ENCODE measurements around the gene AKR7A3. TPM values are rescaled to one million over a fixed set of nuclear protein-coding genes. Genes with fewer than 3 reads are reported as not detected.
"Not testable (repeated sequence)": the region's sequence is repeated elsewhere in the genome, so short reads cannot be mapped to it uniquely, and the experiment has no call there.

Gene AKR7A3
- 1.0 TPM for total RNA-seq
- long read RNA-seq = 0 reads

DNA sequence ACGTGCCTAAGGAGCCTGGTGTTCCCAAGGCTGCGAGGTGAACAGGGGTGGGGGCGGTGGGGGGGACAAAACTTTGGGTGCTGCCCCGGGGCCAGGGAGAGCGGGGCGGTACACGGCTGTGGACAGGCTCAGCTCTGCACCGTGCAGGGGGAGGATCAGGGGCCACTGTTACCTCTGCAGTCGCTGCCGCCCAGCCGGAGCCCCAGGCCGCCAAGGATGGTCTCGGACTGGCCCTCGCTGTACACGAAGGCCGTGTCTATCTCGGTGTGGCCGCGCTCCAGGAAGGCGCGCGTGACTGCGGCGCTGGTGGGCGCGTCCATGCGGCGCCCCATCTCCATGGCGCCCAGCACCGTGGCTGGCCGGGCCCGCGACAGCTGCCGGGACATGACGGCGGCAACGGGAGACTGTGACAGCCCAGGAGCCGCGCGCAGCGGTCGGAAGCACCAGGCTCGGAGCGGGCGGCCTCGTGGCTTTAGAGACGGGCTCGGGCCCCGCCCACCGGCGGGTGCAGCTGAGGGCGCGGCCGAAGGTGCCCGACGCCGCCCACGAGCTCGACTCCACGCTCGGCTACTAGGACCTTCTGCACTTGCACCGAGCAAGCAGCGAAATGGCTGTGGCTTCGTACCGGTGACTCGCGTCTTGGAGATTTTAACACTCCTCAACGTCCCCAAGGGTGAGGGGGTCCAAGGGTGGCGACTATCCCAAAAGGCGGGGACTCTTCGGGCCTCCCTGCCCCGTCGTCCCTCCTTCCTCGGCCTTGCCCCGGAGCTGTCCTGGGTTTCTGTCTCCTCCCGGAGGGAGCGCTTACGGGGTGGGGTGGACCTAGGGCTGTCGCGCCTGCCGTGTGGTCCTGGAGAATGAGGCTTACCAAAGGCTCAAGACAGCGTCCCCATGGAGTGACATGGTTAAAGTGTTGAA is at the start of gene AKR7A3:
AKR7A3 (minus strand) TSS at position 447 of the 918 bp plus-strand sequence; CDS start at position 386, 61 bp downstream.
- not testable (repeated sequence) for DNase-seq (ENCODE audit: low spot score)

DNA sequence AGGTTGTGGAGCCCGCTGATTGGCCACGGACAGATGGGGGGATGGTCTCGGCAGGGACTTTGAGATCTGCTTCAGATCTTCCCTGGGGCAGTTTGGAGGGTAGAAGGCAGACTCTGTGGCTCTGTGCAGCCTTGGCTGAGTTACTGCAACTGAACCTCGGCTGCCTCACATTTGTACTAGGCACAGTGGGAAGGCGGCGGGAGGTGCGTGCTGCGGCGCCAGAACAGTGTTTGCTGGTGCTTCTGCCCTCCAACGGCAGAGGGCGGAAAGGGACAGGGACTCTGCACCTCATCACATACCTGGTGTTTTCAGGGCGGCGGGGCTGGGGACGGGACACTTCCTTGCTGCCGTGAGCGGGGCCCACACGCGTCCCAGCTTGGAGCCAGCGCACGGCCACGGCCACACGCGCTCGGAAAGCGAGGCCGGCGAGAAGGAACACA is 49.8 kb upstream of the AKR7A3 start:
- DNase-seq (ENCODE audit: low spot score) = no peak

DNA sequence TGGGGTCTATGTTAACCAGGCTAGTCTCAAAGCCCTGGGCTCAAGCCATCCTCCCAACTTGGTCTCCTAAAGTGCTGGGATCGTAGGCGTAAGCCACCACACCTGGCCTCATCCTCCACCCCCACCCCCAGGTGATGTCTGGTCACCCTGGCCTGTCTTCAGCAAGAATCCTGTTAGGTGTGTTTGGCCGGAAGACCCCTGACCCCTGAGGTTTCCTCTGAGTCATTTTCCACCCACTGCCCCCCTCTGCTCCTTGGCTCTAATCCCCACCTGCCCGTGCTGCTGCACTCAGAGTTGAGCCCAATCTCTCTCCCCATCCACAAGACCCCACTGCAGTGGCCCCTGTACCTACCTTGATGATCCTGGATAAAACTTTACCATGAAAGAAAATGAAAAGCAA is 48.7 kb upstream of the AKR7A3 start:
- DNase-seq (ENCODE audit: low spot score) = no peak

DNA sequence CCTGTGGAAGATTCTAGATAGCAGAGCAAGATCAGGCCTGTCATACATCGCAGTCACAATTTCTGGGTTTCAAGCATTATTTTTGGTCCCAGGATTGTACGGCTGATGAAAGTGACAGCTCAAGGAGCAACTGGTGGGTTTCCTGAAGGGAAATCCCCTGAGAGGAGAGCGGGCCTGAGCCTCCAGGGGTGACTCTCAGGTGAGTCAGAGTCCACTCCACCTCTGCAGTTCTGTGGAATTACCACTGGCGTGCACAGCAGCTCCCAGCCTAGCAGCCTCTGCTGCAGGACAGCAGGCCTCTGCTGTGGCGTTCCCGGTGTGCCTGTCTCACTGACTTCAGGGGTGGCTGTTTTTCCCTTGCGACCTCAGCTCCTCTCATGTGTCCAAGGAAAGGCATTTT is 48.0 kb upstream of the AKR7A3 start:
- no peak for DNase-seq (ENCODE audit: low spot score)

DNA sequence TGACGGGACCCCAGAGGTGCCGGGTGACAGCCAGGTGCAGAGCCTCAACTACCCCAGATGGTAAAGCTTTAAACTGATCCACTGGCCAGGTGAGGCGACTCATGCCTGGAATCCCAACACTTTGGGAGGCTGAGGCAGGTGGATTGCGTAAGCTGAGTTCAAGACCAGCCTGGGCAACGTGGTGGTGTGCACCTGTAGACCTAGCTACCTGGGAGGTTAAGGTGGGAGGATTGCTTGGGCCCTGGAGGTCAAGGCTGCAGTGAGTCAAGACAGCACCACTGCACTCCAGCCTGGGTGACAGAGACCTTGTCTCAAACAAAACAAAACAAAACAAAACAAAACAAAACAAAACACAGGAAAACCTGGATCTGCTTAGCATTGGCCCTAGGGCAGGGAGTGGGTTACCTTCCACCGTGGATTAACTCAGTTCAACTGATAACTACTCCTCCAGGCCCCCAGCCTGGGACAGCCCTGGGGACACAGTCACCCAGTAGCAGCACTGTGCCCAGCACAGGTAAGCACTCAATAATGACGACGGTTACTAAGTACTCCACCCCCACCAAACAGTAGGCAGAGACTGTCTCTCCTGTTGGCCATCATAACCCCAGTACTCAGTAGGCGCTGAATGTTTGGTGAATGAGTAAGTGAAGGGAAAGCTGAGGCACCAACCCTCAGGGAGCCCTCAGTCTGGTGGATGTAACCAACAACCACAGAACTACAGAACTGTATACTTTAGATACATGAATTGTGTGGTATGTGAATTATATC is 45.2 kb upstream of the AKR7A3 start:
- no peak for DNase-seq (ENCODE audit: low spot score)

DNA sequence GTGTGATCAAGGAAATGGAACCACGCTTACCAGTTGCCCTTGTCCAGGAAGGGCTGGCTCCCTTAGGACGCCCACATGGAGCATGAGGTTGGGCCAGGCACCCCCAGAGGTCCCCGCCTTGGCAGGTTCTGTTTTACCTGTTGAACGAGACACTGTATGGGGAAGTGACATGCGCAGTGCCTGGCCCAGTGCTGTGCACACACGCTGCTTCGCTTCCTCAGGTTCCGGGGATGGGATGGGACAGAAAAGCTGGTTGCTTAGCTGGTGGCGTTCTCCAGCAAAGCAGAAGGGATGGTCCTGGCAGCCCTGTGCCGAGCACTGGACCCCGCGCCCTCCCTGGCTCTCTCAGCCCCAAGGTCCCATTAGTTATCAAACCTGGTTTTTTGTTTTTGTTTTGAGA is 44.3 kb upstream of the AKR7A3 start:
- no peak for DNase-seq (ENCODE audit: low spot score)

DNA sequence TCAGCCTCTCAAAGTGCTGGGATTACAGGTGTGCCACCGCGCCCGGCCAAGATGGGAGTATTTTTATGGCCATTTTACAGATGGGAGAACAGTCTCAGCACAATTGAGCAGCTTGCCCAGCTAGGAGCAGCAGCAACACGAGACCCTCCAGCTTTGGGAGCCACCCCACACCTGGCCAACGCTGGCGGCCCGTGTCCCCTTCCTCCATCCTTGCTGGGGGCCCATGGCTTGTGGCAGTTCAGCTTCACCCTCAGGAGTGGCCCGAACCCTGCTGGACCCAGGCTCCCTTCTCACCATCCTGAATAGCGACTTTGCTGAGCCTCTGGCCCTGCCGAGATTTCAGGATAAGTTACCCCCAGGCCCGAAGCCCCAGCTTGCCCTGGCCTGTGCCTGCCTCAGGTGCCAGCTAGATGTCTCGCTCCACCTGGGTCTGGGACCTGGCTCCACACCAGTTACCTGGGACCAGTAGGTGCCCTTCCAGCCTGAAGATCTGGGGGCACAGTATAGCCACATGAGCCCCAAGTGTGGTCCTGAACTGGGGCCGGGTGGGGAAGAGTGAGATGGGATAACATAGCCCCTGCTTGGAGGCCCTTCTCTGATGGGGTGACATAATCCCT is 42.8 kb upstream of the AKR7A3 start:
- DNase-seq (ENCODE audit: low spot score) = no peak

DNA sequence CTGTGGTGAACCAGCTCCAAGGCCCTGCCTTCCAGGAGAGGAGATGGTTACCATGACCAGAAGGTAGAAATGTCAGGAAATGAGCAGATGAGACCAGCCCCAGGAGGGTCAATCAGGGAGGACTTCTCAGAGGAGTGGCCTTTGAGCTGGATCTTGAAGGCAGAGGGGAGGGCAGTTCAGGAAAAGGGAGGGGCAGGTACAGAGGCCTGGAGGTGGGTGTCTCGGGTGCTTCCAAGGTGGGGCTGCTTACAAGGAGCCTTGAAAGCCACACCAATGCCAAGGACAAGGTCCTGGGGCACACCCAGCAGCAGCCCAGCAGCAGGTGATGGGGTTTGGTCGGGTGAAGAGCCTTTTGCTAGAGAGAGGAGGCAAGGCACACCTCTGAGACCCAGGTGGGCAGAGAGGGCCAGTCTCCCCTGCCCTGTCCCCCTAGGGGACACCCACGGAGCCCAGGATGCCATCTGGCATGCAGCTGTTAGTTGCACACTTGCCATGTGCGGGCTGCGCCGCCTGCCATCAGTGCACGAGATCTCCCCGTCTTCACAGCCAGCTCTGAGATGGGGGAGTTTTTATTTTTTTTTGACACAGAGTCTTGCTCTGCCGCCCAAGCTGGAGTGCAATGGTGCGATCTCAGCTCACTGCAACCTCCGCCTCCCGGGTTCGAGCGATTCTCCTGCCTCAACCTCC is 42.0 kb upstream of the AKR7A3 start:
- DNase-seq (ENCODE audit: low spot score) = no peak

DNA sequence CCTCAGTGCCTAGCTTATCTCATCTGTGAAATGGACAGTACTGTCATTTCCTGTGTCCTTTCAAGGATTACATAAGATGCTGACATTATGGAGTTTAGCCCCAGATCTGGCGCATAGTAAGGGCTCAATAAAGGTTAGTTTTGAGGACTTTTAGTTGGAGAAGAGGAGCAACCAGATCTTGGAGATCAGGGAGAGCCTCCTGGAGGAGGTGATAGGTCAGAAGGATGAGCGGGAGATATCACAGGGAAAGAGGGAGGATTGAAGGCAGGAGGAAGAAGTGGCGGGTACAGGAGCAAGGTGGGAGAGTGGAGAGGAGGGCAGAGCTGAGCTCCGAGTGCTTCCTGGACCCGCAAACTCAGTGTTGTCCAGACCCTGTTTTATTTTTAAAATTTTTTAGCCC is 41.0 kb upstream of the AKR7A3 start:
- no peak for DNase-seq (ENCODE audit: low spot score)

DNA sequence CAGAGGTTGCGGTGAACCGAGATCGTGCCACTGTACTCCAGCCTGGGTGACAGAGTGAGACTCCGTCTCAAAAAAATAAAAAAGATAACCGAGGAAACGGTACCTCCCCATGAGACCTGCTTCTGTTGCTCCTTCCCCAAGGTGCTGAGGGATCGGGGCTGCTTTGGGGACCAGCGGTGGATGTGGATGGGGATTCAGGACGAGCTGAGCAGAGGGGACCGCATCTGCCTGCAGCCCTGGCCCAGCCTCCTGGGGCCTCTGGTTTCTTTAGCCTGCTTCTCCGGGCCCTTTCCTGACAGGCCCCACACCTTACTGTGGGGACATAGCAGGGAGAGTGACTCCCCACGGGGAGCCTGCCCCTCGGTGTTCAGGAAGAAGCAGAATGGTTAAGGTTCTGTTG is 40.6 kb upstream of the AKR7A3 start:
- no peak for DNase-seq (ENCODE audit: low spot score)

DNA sequence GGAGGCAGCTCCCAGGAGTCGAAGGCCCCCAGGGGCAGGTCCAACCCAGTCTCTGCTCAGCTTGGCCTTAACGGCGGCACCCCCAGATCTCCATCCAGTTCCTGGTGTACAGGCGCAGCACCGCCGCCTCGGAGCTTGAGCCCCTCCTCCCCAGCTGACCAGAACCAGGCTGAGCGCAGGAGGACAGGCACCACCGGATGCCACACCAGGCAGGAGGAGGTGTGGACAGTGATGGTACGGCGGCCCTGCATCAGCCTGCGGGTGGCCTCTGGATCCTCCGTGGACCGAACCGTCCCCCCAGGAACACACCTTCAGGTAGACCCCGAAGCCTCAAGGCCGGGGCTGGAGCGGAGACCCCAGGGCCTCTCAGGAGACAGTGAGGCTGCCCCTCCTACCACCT is 39.9 kb upstream of the AKR7A3 start:
- no peak for DNase-seq (ENCODE audit: low spot score)

DNA sequence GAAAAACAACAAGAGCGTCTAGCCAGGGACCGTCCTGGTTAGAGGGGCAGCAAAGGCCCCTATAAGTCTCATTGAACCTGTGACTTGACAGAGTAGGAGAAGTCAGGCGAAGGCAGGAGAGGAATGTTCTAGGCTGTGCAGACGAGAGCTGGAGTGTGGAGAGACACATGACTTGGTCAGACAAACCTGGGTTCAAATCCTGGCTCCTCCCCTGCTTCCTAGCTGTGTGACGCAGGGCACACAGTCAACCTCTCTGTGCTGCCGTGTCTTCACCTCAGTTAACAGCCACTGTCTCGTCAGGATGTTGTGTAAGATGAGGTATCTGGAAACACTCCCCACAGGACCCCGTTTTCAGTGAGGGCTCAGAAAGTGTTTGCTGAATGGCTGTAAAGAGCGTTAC is 39.2 kb upstream of the AKR7A3 start:
- DNase-seq (ENCODE audit: low spot score) = no peak

DNA sequence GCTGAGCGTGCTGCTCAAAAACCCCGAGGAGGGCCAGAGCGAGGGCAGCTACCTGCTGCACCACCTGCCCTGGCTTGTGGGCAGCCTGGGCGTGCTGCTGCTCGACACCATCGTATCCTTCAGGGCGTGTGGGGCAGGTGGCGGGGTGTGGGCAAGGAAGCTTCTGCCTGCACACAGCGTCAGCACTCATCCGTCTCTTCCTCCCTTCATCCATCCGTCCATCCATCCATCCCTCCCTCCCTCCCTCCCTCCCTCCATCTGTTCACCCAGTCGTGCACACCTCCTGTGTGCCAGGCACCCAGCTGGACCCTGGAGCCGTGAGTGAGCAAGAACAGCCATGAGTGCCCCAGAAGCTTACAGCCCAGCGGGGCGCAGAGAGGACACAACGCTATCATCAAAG is 38.7 kb upstream of the AKR7A3 start:
- no peak for DNase-seq (ENCODE audit: low spot score)

DNA sequence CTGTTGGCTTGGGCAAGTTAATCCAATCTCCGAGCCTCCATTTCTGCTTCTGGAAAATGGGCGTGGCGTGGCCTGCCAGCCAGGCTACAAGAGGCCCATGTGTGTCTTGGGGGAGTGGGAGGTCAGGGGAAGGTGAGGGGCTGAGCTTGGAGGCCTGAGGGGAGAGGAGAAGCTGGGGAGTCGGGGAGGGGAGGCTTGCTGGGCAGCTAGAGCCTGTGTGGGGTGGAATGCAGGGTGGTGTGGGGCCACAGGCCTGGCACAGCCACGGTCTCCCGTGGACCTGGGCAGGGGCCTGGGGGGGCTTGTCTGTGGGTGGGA is 38.1 kb upstream of the AKR7A3 start:
- no peak for DNase-seq (ENCODE audit: low spot score)

DNA sequence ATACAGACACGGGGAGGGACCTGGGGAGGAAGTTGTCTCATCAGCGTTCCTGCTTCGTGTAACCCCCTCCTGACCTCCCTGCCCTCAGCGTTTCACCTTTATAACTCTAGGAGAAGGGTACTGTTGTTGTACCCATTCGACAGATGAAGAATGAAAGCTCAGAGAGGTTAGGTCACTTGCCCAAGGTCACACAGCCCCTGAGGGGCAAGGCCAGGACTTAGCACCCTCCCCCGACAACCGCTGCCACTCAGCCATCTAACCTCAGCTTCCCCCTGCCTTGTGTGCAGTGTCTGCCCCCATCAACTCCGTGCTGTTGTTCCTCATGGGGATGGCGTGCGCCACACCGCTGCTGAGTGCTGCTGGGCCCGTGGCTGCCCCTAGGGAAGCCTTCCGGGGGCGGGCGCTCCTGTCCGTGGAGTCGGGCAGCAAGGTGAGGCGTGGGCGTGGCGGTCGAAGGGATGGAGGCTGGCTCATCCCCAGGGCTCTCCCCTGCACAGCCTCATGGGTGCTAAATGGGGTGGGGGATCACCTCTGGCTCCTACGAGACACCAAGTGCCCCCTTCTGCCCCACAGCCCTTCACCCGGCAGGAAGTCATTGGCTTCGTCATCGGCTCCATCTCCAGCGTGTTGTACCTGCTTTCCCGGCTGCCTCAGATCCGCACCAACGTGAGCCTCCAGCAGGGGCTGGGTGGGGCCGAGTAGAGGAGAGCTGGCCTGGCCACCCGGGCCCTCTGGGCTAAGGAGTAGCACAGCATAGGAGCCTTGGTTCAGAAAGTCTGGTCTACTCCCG is 37.6 kb upstream of the AKR7A3 start:
- no peak for DNase-seq (ENCODE audit: low spot score)

DNA sequence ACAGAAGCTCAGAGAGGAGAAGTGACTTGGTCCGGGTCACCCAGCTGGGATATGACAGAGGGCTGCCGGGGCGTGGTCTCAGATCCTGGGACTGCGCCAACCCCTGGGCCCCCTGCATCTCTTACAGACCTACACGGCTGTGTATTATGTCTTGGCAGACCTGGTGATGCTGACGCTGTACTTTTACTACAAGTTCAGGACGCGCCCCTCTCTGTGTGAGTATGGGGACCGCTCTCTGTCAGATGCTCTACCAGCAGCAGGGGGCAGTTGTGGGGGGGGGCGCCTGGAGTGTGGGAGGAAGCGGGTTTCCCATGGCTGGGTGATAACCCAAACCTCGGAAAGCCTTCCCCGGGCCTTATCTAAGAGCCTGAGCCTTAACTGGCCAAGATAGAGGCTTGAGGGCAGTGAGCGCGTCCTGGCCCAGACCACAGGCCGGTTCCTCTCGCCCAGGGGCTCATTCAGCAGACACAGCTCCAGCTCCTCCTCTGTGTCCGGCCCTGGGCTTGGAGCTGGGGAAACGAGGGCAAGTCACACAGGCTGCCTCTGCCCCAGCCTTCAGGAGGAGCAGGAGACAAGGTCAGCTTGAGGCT is 36.9 kb upstream of the AKR7A3 start:
- no peak for DNase-seq (ENCODE audit: low spot score)

DNA sequence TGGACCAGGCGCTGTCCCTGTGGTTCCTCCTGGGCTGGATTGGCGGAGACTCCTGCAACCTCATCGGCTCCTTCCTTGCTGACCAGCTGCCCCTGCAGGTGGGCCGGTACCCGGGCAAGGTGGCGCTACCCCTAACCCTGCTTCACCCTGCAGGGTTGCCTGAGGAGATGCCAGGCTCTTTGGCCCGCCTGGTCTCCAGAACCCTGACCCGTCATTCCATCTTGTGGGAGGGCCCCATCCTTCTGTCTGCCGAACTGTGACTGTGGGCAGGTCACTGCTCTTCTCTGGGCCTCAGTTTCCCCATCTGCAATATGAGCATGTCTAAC is 36.1 kb upstream of the AKR7A3 start:
- DNase-seq (ENCODE audit: low spot score) = no peak

DNA sequence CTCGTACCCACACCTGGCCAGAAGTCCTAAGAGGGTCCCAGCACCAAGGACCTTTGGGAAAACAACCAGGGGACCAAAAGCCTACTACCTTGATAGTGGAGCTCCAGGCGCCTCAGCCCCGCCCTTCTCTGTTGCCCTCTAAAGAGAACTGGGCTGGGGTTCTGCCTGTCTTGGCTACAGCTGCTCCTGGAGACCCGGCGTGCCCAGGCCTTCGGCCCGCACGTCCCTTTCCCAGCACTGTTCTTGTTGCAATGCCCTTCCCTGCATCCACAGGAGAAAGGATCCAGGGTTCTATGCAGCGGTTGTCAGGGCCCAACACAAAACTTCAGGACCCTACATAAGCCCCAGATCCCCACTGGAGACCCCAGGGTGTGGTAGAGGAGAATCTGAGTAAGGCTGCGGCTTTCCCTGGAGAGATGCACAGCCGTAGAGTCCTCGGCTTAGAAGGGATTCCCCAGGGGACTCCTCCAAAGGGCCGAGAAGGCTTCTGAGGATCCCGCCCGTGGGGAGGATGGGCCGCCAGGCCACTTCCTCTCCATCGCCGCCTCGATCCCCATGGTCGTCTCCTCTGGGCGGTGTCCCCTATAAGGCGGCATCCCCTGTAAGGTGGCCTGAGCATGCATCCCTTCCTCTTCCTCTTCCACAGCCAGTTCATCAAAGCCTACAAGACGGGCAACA is 35.6 kb upstream of the AKR7A3 start:
- no peak for DNase-seq (ENCODE audit: low spot score)

DNA sequence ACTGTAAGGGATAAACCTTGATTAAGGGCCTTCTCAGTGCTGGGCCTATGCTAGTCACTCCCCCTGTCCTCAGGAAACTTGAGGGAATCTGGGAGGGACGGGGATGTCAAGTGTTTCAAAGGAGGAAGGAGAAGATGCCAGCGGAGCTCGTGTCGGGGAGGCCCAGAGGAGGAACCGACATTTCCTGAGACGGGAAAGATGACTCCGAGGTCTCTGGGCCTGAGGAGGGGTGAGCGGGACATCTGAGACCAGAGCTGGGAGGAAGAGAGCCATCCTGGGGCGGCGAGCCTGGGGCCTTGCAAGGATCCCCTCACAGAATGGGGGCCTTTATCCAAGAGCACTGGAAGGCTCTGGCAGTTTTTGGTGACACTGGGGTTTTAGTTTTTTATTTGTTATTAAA is 33.9 kb upstream of the AKR7A3 start:
- no peak for DNase-seq (ENCODE audit: low spot score)

DNA sequence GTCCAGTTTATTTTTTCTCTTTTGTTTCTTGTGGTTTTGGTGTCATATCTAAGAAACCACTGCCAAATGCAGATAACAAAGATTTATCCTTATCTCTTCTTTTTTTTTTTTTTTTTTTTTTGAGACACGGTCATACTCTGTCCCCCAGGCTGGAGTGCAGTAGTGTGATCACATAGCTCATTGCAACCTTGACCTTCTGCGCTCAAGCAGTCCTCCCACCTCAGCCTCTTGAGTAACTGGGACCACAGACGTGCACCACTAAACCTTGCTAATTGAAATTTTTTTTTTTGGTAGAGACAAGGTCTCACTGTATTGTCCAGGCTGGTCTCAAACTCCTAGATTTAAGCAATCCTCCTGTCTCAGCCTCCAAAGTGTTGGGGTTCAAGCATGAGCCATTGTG is 32.5 kb upstream of the AKR7A3 start:
- no peak for DNase-seq (ENCODE audit: low spot score)

Data from mesenteric fat pad (tissue), 1 donor.